GM19240 (cell line): ENCODE data around the gene SLC10A7.
A peak's percentile ranks its signal among the peaks of the same experiment; 100 is the strongest.

Experiments
- DNase-seq: peaks from one replicate; pipeline ENCODE4 v3.0.0; 2011; ENCODE audit warnings: low spot score; ENCODE audit not compliant: insufficient read length

SLC10A7 gene

GRCh38 chr4:146521541-146522097 lies at the start of gene SLC10A7:
Gene SLC10A7, minus strand, starts transcription at chr4:146521940. Its CDS starts 223 bp downstream, at chr4:146521717.
- peak; percentile 69 for DNase-seq

- DNase-seq, result no peak
Measured at GRCh38 chr4:146567396-146567795, 45.7 kb upstream of the SLC10A7 start.

GRCh38 chr4:146564492-146564891 lies 42.8 kb upstream of the SLC10A7 start:
- DNase-seq, result no peak

- no peak for DNase-seq
Measured at GRCh38 chr4:146550161-146550560, 28.4 kb upstream of the SLC10A7 start.

- no peak for DNase-seq
Measured at GRCh38 chr4:146548443-146548842, 26.7 kb upstream of the SLC10A7 start.

- peak; percentile 3 for DNase-seq
Measured at GRCh38 chr4:146545102-146545501, 23.4 kb upstream of the SLC10A7 start.

GRCh38 chr4:146534178-146534577 lies 12.4 kb upstream of the SLC10A7 start:
- no peak for DNase-seq

GRCh38 chr4:146525754-146526153 lies 4.0 kb upstream of the SLC10A7 start:
- DNase-seq, result no peak

GRCh38 chr4:146524663-146525062 lies 2.9 kb upstream of the SLC10A7 start:
- no peak for DNase-seq

- peak; percentile 8 for DNase-seq
Measured at GRCh38 chr4:146522869-146523205, 1.1 kb upstream of the SLC10A7 start.

GRCh38 chr4:146522098-146522868 lies 543 bp upstream of the SLC10A7 start:
- peak; percentile 80 for DNase-seq

GRCh38 chr4:146520896-146521540 lies 722 bp downstream of the SLC10A7 start:
- no peak for DNase-seq

GRCh38 chr4:146514651-146515357 lies 6.9 kb downstream of the SLC10A7 start:
- no peak for DNase-seq

- no peak for DNase-seq
Measured at GRCh38 chr4:146513548-146513947, 8.2 kb downstream of the SLC10A7 start.

- no peak for DNase-seq
Measured at GRCh38 chr4:146511381-146511780, 10.4 kb downstream of the SLC10A7 start.

GRCh38 chr4:146510942-146511341 lies 10.8 kb downstream of the SLC10A7 start:
- DNase-seq, result no peak

GRCh38 chr4:146508229-146508939 lies 13.4 kb downstream of the SLC10A7 start:
- no peak for DNase-seq

GRCh38 chr4:146507632-146508031 lies 14.1 kb downstream of the SLC10A7 start:
- no peak for DNase-seq

GRCh38 chr4:146506272-146506671 lies 15.5 kb downstream of the SLC10A7 start:
- no peak for DNase-seq

GRCh38 chr4:146500216-146500615 lies 21.5 kb downstream of the SLC10A7 start:
- no peak for DNase-seq

GRCh38 chr4:146498291-146498690 lies 23.4 kb downstream of the SLC10A7 start:
- no peak for DNase-seq
